Measurements from ENCODE around the gene LBH.

- TF ChIP-seq, protein P1, sequence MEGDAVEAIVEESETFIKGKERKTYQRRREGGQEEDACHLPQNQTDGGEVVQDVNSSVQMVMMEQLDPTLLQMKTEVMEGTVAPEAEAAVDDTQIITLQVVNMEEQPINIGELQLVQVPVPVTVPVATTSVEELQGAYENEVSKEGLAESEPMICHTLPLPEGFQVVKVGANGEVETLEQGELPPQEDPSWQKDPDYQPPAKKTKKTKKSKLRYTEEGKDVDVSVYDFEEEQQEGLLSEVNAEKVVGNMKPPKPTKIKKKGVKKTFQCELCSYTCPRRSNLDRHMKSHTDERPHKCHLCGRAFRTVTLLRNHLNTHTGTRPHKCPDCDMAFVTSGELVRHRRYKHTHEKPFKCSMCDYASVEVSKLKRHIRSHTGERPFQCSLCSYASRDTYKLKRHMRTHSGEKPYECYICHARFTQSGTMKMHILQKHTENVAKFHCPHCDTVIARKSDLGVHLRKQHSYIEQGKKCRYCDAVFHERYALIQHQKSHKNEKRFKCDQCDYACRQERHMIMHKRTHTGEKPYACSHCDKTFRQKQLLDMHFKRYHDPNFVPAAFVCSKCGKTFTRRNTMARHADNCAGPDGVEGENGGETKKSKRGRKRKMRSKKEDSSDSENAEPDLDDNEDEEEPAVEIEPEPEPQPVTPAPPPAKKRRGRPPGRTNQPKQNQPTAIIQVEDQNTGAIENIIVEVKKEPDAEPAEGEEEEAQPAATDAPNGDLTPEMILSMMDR (IDR thresholded peaks at IDR 0.05) = no peak
- no peak for TF ChIP-seq POLR2A (IDR thresholded peaks at IDR 0.05)
These were observed 68.8 kb downstream of the LBH start for GRCh38 chr2:30300122-30300455.
